Kidney (tissue), 14 donors: ENCODE results near the gene WWC2. TPM values are rescaled to one million over a fixed set of nuclear protein-coding genes. Genes with fewer than 3 reads are reported as not detected.

Source experiments
- DNase-seq, 5 donors: peaks; one replicate each; pipeline ENCODE4 v3.0.0-alpha.2; 2013 to 2020
- FAIRE-seq: peaks from 2 replicates; lab custom pipeline; 2012; peaks lifted over from hg19 to GRCh38; lab: Jason Lieb, UNC
- H3K27ac ChIP-seq, 2 donors: one replicate each; pipeline ENCODE4 v1.7.0; 2013; ENCODE audit warnings: low read depth in 2 of 2, low read length in 2 of 2, inconsistent platforms in 1 of 2
- H3K27me3 ChIP-seq: one replicate; pipeline ENCODE4 v1.7.1; 2013; ENCODE audit warnings: low read length, inconsistent platforms; ENCODE audit not compliant: control insufficient read depth, insufficient read depth
- H3K36me3 ChIP-seq, 3 donors: one replicate each; pipeline versions ENCODE4 v1.7.0 to v1.7.1; 2013; ENCODE audit warnings: low read length in 3 of 3, control low read depth in 1 of 3, inconsistent platforms in 1 of 3; ENCODE audit not compliant: insufficient read depth in 3 of 3, control insufficient read depth in 2 of 3
- H3K4me1 ChIP-seq, 3 donors: one replicate each; pipeline versions ENCODE4 v1.7.0 to v1.7.1; 2013; ENCODE audit warnings: low read length in 3 of 3, inconsistent platforms in 1 of 3, low read depth in 1 of 3; ENCODE audit not compliant: control insufficient read depth in 2 of 3, insufficient read depth in 2 of 3
- H3K4me3 ChIP-seq, 3 donors: one replicate each; pipeline versions ENCODE4 v1.7.0 to v1.8.1; 2013; ENCODE audit warnings: low read length in 3 of 3, control low read depth in 1 of 3, inconsistent platforms in 1 of 3
- H3K9ac ChIP-seq, 3 donors: one replicate each; pipeline versions ENCODE4 v1.7.0 to v1.7.1; 2013; ENCODE audit warnings: low read length in 3 of 3, control low read depth in 1 of 3, inconsistent platforms in 1 of 3
- H3K9me3 ChIP-seq, 3 donors: one replicate each; pipeline versions ENCODE4 v1.7.0 to v1.7.1; 2013; ENCODE audit warnings: low read length in 3 of 3, control low read depth in 1 of 3, inconsistent platforms in 1 of 3; ENCODE audit not compliant: control insufficient read depth in 2 of 3, insufficient read depth in 1 of 3
- CTCF ChIP-seq: IDR thresholded peaks from 3 replicates; pipeline ENCODE4 v1.5.1; 2012; ENCODE audit warnings: mild to moderate bottlenecking, moderate library complexity, borderline replicate concordance; ENCODE audit not compliant: insufficient read depth; ENCODE audit errors: extremely low read depth
- intact Hi-C: fragments of 100-400 bp; cut with DNase I; formaldehyde crosslinking; loops from one replicate; pipeline ENCODE4 v1.11.1; 2022
- polyA plus RNA-seq: library from polyadenylated mRNA; stranded (reverse); fragments of 350-450 nt; fragmentation: Illumina TruSeq; extraction: RNeasy Lipid Tissue Mini Kit (QIAGEN cat#74804); gene quantifications from one replicate; pipeline ENCODE4 v1.2.3, GENCODE V29; 2014; ENCODE audit warnings: low read depth, low replicate concordance; ENCODE audit not compliant: insufficient read depth
- total RNA-seq: library from RNA; stranded (reverse); fragmentation: NEBNext Ultra II Directional; extraction: Animal tissue kit (Norgen Biotek cat#: 25700); gene quantifications from one replicate; pipeline ENCODE4 v1.2.1, GENCODE V29; 2021
- donor health status: control.
- donor health status: control.
- donor health status: control.
- donor health status: control.
- donor health status: control.
- donor health status: DM: yes; HTN: yes; CAD: no.
- donor health status: Normal renal cell carcinoma (clear cell type).

Gene WWC2
- total and polyA plus RNA-seq, 2 donors from 2014 or later: 10.1 to 59.6 TPM

GRCh38 chr4:183204793-183205192 is 105.7 kb downstream of the WWC2 start:
- H3K9ac ChIP-seq: no peak overlapping the region
- peaks cover 0 to 10% (median 3%) of the 10 kb centered on the region in 3 donors for H3K4me1 ChIP-seq
- TF ChIP-seq CTCF: no peak
- FAIRE-seq (no peak), DNase-seq (no peak)
- peaks cover 0 to 2% (median 0%) of the 10 kb centered on the region in 3 donors for H3K36me3 ChIP-seq
- H3K4me3 ChIP-seq: no peak overlapping the region
- no peaks in the 10 kb centered on the region for H3K9me3 ChIP-seq
- intact Hi-C loops: no loop called here
- H3K27ac ChIP-seq: no peak overlapping the region
- H3K27me3 ChIP-seq: no peaks in the 10 kb centered on the region

- no peak overlapping the region for H3K9ac ChIP-seq
- peaks cover 0 to 10% (median 3%) of the 10 kb centered on the region in 3 donors for H3K4me1 ChIP-seq
- FAIRE-seq: no peak
- no peak overlapping the region for H3K4me3 ChIP-seq
- H3K27ac ChIP-seq: no peak overlapping the region
- no peak for TF ChIP-seq CTCF
- H3K27me3 ChIP-seq: no peaks in the 10 kb centered on the region
- H3K36me3 ChIP-seq: peaks cover 0 to 3% (median 0%) of the 10 kb centered on the region in 3 donors
- no peaks in the 10 kb centered on the region for H3K9me3 ChIP-seq
- DNase-seq: no peak
- intact Hi-C loops: no loop called here
Measured at GRCh38 chr4:183205193-183205592, 106.1 kb downstream of the WWC2 start.

- no peak for TF ChIP-seq CTCF
- intact Hi-C loops: no loop called here
- no peak overlapping the region for H3K4me3 ChIP-seq
- no peaks in the 10 kb centered on the region for H3K9me3 ChIP-seq
- no peak overlapping the region for H3K9ac ChIP-seq
- no peak overlapping the region for H3K27ac ChIP-seq
- FAIRE-seq (no peak), DNase-seq (peak in 3 of 5 donors; percentile 30 to 81 (median 52))
- H3K36me3 ChIP-seq: peaks cover 0 to 6% (median 3%) of the 10 kb centered on the region in 3 donors
- H3K27me3 ChIP-seq: no peaks in the 10 kb centered on the region
- peaks cover 0 to 6% (median 3%) of the 10 kb centered on the region in 3 donors for H3K4me1 ChIP-seq
Measured at GRCh38 chr4:183205709-183206108, 106.7 kb downstream of the WWC2 start.

GRCh38 chr4:183211533-183211932 is 112.5 kb downstream of the WWC2 start:
- no peaks in the 10 kb centered on the region for H3K4me1 ChIP-seq
- DNase-seq (no peak), FAIRE-seq (no peak)
- TF ChIP-seq CTCF: no peak
- intact Hi-C loops: no loop called here
- H3K9me3 ChIP-seq: no peaks in the 10 kb centered on the region
- H3K36me3 ChIP-seq: peaks cover 0 to 7% (median 3%) of the 10 kb centered on the region in 3 donors
- H3K27ac ChIP-seq: no peak overlapping the region
- no peak overlapping the region for H3K9ac ChIP-seq
- H3K4me3 ChIP-seq: no peak overlapping the region
- H3K27me3 ChIP-seq: no peaks in the 10 kb centered on the region
